Subcutaneous abdominal adipose tissue (tissue), 5 donors: ENCODE measurements around the gene RFX3.

Source experiments
- H3K27ac ChIP-seq: one replicate; pipeline ENCODE4 v1.7.0; 2013; ENCODE audit warnings: low read depth, mild to moderate bottlenecking, inconsistent platforms, low read length, moderate library complexity
- H3K27me3 ChIP-seq, 5 donors: one replicate each; pipeline ENCODE4 v1.7.0; 2013; ENCODE audit warnings: low read length in 5 of 5, inconsistent platforms in 1 of 5; ENCODE audit not compliant: control insufficient read depth in 5 of 5, insufficient read depth in 4 of 5
- H3K36me3 ChIP-seq, 5 donors: one replicate each; pipeline ENCODE4 v1.7.0; 2013; ENCODE audit warnings: low read length in 5 of 5; ENCODE audit not compliant: control insufficient read depth in 5 of 5, insufficient read depth in 5 of 5
- H3K4me1 ChIP-seq, 5 donors: one replicate each; pipeline ENCODE4 v1.7.0; 2013; ENCODE audit warnings: low read length in 5 of 5, mild to moderate bottlenecking in 3 of 5, moderate library complexity in 1 of 5; ENCODE audit not compliant: control insufficient read depth in 5 of 5, insufficient read depth in 5 of 5
- H3K4me3 ChIP-seq, 5 donors: one replicate each; pipeline ENCODE4 v1.7.0; 2013; ENCODE audit warnings: low read length in 5 of 5, low read depth in 1 of 5
- H3K9ac ChIP-seq, 5 donors: one replicate each; pipeline ENCODE4 v1.7.0; 2013; ENCODE audit warnings: low read length in 5 of 5, mild to moderate bottlenecking in 4 of 5, moderate library complexity in 3 of 5
- H3K9me3 ChIP-seq, 5 donors: one replicate each; pipeline ENCODE4 v1.7.0; 2013; ENCODE audit warnings: low read length in 5 of 5; ENCODE audit not compliant: control insufficient read depth in 5 of 5
- donor health status: healthy.
- donor health status: healthy.
- donor health status: healthy.
- donor health status: healthy.
- donor health status: healthy.

RFX3 gene

DNA sequence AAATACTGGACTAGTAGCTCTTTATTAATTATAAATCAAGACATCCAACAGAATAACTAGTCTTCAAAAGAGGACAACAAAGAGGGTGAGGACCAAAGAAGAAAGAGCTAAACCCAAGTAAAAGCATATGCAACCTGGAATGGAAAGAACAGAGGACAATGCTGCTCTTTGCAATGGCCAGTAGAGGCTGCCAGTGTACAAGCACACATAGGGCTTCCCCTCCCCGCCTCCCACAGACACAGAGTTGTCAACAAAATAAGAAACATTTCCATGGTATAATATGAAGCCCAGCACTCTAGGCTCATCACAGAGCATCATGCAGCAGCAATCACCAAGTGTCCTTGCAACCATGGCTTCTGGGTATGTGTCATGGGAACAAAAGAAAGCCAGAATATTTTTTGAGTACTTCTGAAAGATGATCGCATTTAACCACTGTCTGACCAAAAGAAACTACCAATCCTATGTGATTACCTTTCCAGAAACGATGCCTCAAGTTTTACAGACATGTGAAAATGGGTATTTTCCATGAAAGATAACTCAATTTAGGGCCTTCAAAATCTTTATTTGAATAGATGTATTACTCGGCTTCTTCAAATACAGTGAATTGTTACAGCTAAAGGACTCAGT lies 58.1 kb downstream of the RFX3 start:
- Histone ChIP-seq H3K4me1 (peaks cover 0 to 4% (median 0%) of the 10 kb centered on the region in 5 donors), H3K36me3 (no peaks in the 10 kb centered on the region), H3K27me3 (no peaks in the 10 kb centered on the region), H3K9ac (no peak overlapping the region), H3K27ac (no peak overlapping the region), H3K9me3 (no peaks in the 10 kb centered on the region), H3K4me3 (no peak overlapping the region)

GRCh38 chr9:3464033-3464638 lies 61.7 kb downstream of the RFX3 start:
- H3K9me3 ChIP-seq = no peaks in the 10 kb centered on the region
- H3K36me3 ChIP-seq = no peaks in the 10 kb centered on the region
- H3K27ac ChIP-seq = no peak overlapping the region
- no peaks in the 10 kb centered on the region for H3K27me3 ChIP-seq
- H3K9ac ChIP-seq = no peak overlapping the region
- H3K4me3 ChIP-seq = no peak overlapping the region
- H3K4me1 ChIP-seq = peaks cover 0 to 3% (median 0%) of the 10 kb centered on the region in 5 donors

GRCh38 chr9:3458806-3459475 lies 66.9 kb downstream of the RFX3 start:
- no peak overlapping the region for H3K4me3 ChIP-seq
- no peaks in the 10 kb centered on the region for H3K27me3 ChIP-seq
- H3K4me1 ChIP-seq = no peaks in the 10 kb centered on the region
- no peaks in the 10 kb centered on the region for H3K9me3 ChIP-seq
- no peaks in the 10 kb centered on the region for H3K36me3 ChIP-seq
- no peak overlapping the region for H3K9ac ChIP-seq
- H3K27ac ChIP-seq = no peak overlapping the region

DNA sequence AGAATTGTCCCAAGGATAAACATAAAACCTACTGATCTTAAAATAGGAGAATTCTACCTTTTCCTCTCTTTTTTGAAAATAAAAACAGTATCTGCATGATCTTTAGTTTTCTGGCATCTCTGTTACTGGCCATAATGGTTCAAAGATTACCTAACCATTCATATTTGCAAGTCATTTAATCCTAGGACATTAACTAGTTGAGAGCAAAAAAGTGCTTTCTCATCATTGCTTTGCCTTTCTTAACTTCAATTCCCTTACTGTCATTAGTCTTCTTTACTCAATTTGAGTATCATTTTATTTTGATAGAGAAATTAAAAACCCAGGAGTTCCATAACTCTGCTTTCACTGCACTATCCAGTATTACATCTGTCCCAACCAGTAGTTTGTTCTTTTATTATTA lies 68.6 kb downstream of the RFX3 start:
- Histone ChIP-seq H3K4me1 (no peaks in the 10 kb centered on the region), H3K4me3 (no peak overlapping the region), H3K27ac (no peak overlapping the region), H3K9ac (no peak overlapping the region), H3K36me3 (no peaks in the 10 kb centered on the region), H3K27me3 (no peaks in the 10 kb centered on the region), H3K9me3 (no peaks in the 10 kb centered on the region)

GRCh38 chr9:3455717-3456116 lies 70.1 kb downstream of the RFX3 start:
- Histone ChIP-seq H3K9ac (no peak overlapping the region), H3K9me3 (no peaks in the 10 kb centered on the region), H3K4me3 (no peak overlapping the region), H3K4me1 (no peaks in the 10 kb centered on the region), H3K36me3 (no peaks in the 10 kb centered on the region), H3K27ac (no peak overlapping the region), H3K27me3 (no peaks in the 10 kb centered on the region)

- Histone ChIP-seq H3K36me3 (no peaks in the 10 kb centered on the region), H3K27ac (no peak overlapping the region), H3K4me3 (no peak overlapping the region), H3K4me1 (no peaks in the 10 kb centered on the region), H3K9ac (no peak overlapping the region), H3K27me3 (no peaks in the 10 kb centered on the region), H3K9me3 (no peaks in the 10 kb centered on the region)
Measured at GRCh38 chr9:3455094-3455493, 70.7 kb downstream of the RFX3 start.

- no peak overlapping the region for H3K27ac ChIP-seq
- H3K36me3 ChIP-seq = no peaks in the 10 kb centered on the region
- H3K9ac ChIP-seq = no peak overlapping the region
- H3K27me3 ChIP-seq = no peaks in the 10 kb centered on the region
- no peaks in the 10 kb centered on the region for H3K4me1 ChIP-seq
- no peaks in the 10 kb centered on the region for H3K9me3 ChIP-seq
- no peak overlapping the region for H3K4me3 ChIP-seq
Measured at GRCh38 chr9:3451956-3452355, 73.8 kb downstream of the RFX3 start.

- no peak overlapping the region for H3K27ac ChIP-seq
- no peaks in the 10 kb centered on the region for H3K9me3 ChIP-seq
- H3K36me3 ChIP-seq = no peaks in the 10 kb centered on the region
- no peak overlapping the region for H3K9ac ChIP-seq
- no peak overlapping the region for H3K4me3 ChIP-seq
- no peaks in the 10 kb centered on the region for H3K4me1 ChIP-seq
- no peaks in the 10 kb centered on the region for H3K27me3 ChIP-seq
Measured at GRCh38 chr9:3447788-3448187, 78.0 kb downstream of the RFX3 start.

GRCh38 chr9:3447143-3447542 lies 78.7 kb downstream of the RFX3 start:
- H3K27me3 ChIP-seq = no peaks in the 10 kb centered on the region
- no peak overlapping the region for H3K27ac ChIP-seq
- no peaks in the 10 kb centered on the region for H3K36me3 ChIP-seq
- H3K4me1 ChIP-seq = no peaks in the 10 kb centered on the region
- no peak overlapping the region for H3K4me3 ChIP-seq
- H3K9me3 ChIP-seq = no peaks in the 10 kb centered on the region
- H3K9ac ChIP-seq = no peak overlapping the region

- Histone ChIP-seq H3K9ac (no peak overlapping the region), H3K4me3 (no peak overlapping the region), H3K4me1 (no peaks in the 10 kb centered on the region), H3K36me3 (no peaks in the 10 kb centered on the region), H3K9me3 (no peaks in the 10 kb centered on the region), H3K27me3 (no peaks in the 10 kb centered on the region), H3K27ac (no peak overlapping the region)
Measured at GRCh38 chr9:3446313-3446712, 79.5 kb downstream of the RFX3 start.
